Esophagus muscularis mucosa (tissue), 3 donors: ENCODE measurements around the gene SEPTIN6.

Source experiments
- POLR2AphosphoS5 ChIP-seq, 2 donors: sonication (generic); formaldehyde crosslinking; IDR thresholded peaks; one replicate each; pipeline ENCODE4 v1.6.1; 2017; ENCODE audit warnings: antibody characterized with exemption in 2 of 2
- TF ChIP-seq, protein P1 (sequence below), 3 experiments: fragments of 200-600 bp in 2 of 3; fragments of 450-650 bp in 1 of 3; sonication (generic) in 2 of 3; IDR thresholded peaks; one replicate each; pipeline ENCODE4 v1.5.1; 2017 to 2019; ENCODE audit warnings: antibody characterized with exemption in 3 of 3, mild to moderate bottlenecking in 2 of 3, moderate library complexity in 1 of 3

DNA sequence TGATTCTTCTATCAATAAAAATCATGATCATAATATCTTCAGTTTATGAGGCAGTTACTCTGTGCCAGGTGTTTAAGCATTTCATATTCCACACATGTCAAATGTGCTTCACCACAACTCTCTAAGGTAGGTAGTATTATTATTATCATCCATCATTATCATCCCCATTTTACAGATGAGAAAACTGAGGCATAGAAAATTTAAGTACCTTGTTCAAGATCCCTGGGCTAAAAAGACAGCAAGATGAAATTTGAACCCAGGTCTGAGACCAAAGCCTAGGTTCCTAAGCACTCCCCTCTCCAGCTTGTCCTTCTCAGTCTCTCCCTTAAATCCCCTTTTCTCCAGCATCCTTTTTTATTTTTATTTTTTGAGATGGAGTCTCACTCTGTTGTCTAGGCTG, 33.4 kb downstream of the SEPTIN6 start:
- TF ChIP-seq, protein P1, sequence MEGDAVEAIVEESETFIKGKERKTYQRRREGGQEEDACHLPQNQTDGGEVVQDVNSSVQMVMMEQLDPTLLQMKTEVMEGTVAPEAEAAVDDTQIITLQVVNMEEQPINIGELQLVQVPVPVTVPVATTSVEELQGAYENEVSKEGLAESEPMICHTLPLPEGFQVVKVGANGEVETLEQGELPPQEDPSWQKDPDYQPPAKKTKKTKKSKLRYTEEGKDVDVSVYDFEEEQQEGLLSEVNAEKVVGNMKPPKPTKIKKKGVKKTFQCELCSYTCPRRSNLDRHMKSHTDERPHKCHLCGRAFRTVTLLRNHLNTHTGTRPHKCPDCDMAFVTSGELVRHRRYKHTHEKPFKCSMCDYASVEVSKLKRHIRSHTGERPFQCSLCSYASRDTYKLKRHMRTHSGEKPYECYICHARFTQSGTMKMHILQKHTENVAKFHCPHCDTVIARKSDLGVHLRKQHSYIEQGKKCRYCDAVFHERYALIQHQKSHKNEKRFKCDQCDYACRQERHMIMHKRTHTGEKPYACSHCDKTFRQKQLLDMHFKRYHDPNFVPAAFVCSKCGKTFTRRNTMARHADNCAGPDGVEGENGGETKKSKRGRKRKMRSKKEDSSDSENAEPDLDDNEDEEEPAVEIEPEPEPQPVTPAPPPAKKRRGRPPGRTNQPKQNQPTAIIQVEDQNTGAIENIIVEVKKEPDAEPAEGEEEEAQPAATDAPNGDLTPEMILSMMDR (IDR thresholded peaks at IDR 0.05) = no peak
- no peak for TF ChIP-seq POLR2AphosphoS5 (IDR thresholded peaks at IDR 0.05)
